K562 (cell line): ENCODE results near the gene UNKL. TPM values are rescaled to one million over a fixed set of nuclear protein-coding genes. Genes with fewer than 3 reads are reported as not detected.

Experiments used
- ATAC-seq: fragments of 200-7000 bp; cut with Tn5 transposase; 3 replicates; pipeline ENCODE4 v1.9.1; 2020; ENCODE audit warnings: moderate library complexity
- BruUV-seq: library from RNA; stranded (reverse); fragments of 400-500 nt; replicated peaks from 2 replicates; lab custom pipeline; 2021; lab: Mats Ljungman, UMichigan
- CTCF ChIA-PET: fragments of 300-600 bp; formaldehyde crosslinking; extraction: SDS; loops from one replicate; lab custom pipeline; 2021; ENCODE audit warnings: low intra/inter-chr PET ratio; lab: Yijun Ruan, JAX
- POLR2A ChIA-PET: fragments of 300-600, 350-650 bp; sonication (Branson Sonifier 250); formaldehyde crosslinking; extraction: SDS; loops from one replicate; lab custom pipeline; 2021; ENCODE audit warnings: antibody characterized with exemption, inconsistent platforms; lab: Yijun Ruan, JAX
- DNase-seq, 4 experiments: peaks; one replicate each; pipeline versions ENCODE4 v3.0.0 to v3.0.0-alpha.2; 2011 to 2018; ENCODE audit warnings: low spot score in 3 of 4, mixed read lengths in 3 of 4; ENCODE audit errors: extremely low read depth in 1 of 4
- FAIRE-seq: peaks from 2 replicates; lab custom pipeline; 2011; peaks lifted over from hg19 to GRCh38; lab: Jason Lieb, UNC
- H2AFZ ChIP-seq: 2 replicates; pipeline ENCODE4 v1.6.0; 2011; ENCODE audit warnings: low read depth, low read length, control low read depth, inconsistent platforms
- H3K27ac ChIP-seq: fragments of 200-600 bp; 3 replicates; pipeline ENCODE4 v1.8.0; 2011; ENCODE audit warnings: low read depth, mild to moderate bottlenecking, control low read depth, inconsistent platforms, low read length, moderate library complexity, mixed read lengths; ENCODE audit errors: extremely low read depth
- H3K27me3 ChIP-seq, 2 experiments: fragments of 300-600 bp in 1 of 2; 2 replicates in 1 of 2; 3 replicates in 1 of 2; pipeline versions ENCODE4 v1.6.0 to v1.8.0; 2011; ENCODE audit warnings: inconsistent platforms in 2 of 2, low read length in 2 of 2, mild to moderate bottlenecking in 1 of 2, mixed read lengths in 1 of 2, moderate library complexity in 1 of 2; ENCODE audit not compliant: control insufficient read depth in 2 of 2, insufficient read depth in 2 of 2
- H3K36me3 ChIP-seq: fragments of 300-600 bp; 3 replicates; pipeline ENCODE4 v1.8.0; 2011; ENCODE audit warnings: mild to moderate bottlenecking, low read length, inconsistent platforms; ENCODE audit not compliant: control insufficient read depth, insufficient read depth
- H3K4me1 ChIP-seq, 2 experiments: fragments of 200-600 bp in 1 of 2; replicated peaks in 1 of 2; 2 replicates in 1 of 2; 3 replicates in 1 of 2; pipeline versions ENCODE4 v1.5.1 to v1.8.0; 2011; ENCODE audit warnings: inconsistent platforms in 2 of 2, low read length in 2 of 2, mild to moderate bottlenecking in 1 of 2, mixed read lengths in 1 of 2, moderate library complexity in 1 of 2; ENCODE audit not compliant: control insufficient read depth in 2 of 2, insufficient read depth in 2 of 2
- H3K4me2 ChIP-seq: 2 replicates; pipeline ENCODE4 v1.6.1; 2011; ENCODE audit warnings: low read length, control low read depth, inconsistent platforms, mixed read lengths; ENCODE audit not compliant: insufficient read depth
- H3K4me3 ChIP-seq: fragments of 200-600 bp; sonication (generic), shearing (Covaris generic); 2 replicates; pipeline ENCODE4 v1.5.1; 2016; ENCODE audit warnings: control low read depth, inconsistent platforms
- H3K79me2 ChIP-seq: fragments of 200-600 bp; 3 replicates; pipeline ENCODE4 v1.8.0; 2011; ENCODE audit warnings: low read length, inconsistent platforms; ENCODE audit not compliant: control insufficient read depth, insufficient read depth
- H3K9ac ChIP-seq, 2 experiments: 2 replicates each; pipeline versions ENCODE4 v1.6.0 to v1.6.1; 2011; ENCODE audit warnings: low read depth in 2 of 2, low read length in 2 of 2, control low read depth in 1 of 2, inconsistent platforms in 1 of 2, mild to moderate bottlenecking in 1 of 2, mixed read lengths in 1 of 2; ENCODE audit not compliant: insufficient read depth in 1 of 2
- H3K9me1 ChIP-seq: one replicate; pipeline ENCODE4 v1.6.0; 2011; ENCODE audit warnings: inconsistent platforms, mild to moderate bottlenecking, low read length, moderate library complexity; ENCODE audit not compliant: control insufficient read depth, insufficient read depth
- H3K9me3 ChIP-seq: replicated peaks from 2 replicates; pipeline ENCODE4 v1.5.1; 2011; ENCODE audit warnings: low read depth, low read length, inconsistent platforms; ENCODE audit not compliant: control insufficient read depth, insufficient read depth
- H4K20me1 ChIP-seq: replicated peaks from 2 replicates; pipeline ENCODE4 v1.6.1; 2011; ENCODE audit warnings: low read length, inconsistent platforms, mixed read lengths; ENCODE audit not compliant: control insufficient read depth, insufficient read depth
- ARID4B ChIP-seq: sonication (generic); formaldehyde crosslinking; IDR thresholded peaks from 2 replicates; pipeline ENCODE4 v1.8.0; 2022; ENCODE audit warnings: mild to moderate bottlenecking, missing genetic modification reagents
- CBX5 ChIP-seq: IDR thresholded peaks from 2 replicates; pipeline ENCODE4 v1.6.1; 2014; ENCODE audit warnings: low read depth, borderline replicate concordance
- ESRRA ChIP-seq: fragments of 450-650 bp; IDR thresholded peaks from 2 replicates; pipeline ENCODE4 v1.6.1; 2014; ENCODE audit warnings: low read depth, mild to moderate bottlenecking, moderate library complexity, borderline replicate concordance
- GATAD2A ChIP-seq: fragments of 450-650 bp; IDR thresholded peaks from 2 replicates; pipeline ENCODE4 v1.6.1; 2017
- GTF2E2 ChIP-seq: fragments of 200-800 bp; sonication (Bioruptor generic); IDR thresholded peaks from 2 replicates; pipeline ENCODE4 v1.6.1; 2016; ENCODE audit warnings: missing genetic modification characterization, missing compliant biosample characterization
- HCFC1 ChIP-seq: IDR thresholded peaks from 2 replicates; pipeline ENCODE4 v1.6.1; 2012; ENCODE audit warnings: low read depth, low read length, improper control_type of control experiment
- MTA2 ChIP-seq: fragments of 450-650 bp; IDR thresholded peaks from 2 replicates; pipeline ENCODE4 v1.6.1; 2016; ENCODE audit warnings: low read depth
- NR2C2 ChIP-seq, 2 experiments: fragments of 200-800 bp in 1 of 2; sonication (Bioruptor generic) in 1 of 2; sonication (generic) in 1 of 2; formaldehyde crosslinking in 1 of 2; IDR thresholded peaks; 2 replicates each; pipeline versions ENCODE4 v1.6.1 to v1.8.0; 2016 to 2022; ENCODE audit warnings: mild to moderate bottlenecking in 1 of 2, missing compliant biosample characterization in 1 of 2, missing genetic modification characterization in 1 of 2, missing genetic modification reagents in 1 of 2
- SMARCA4 ChIP-seq: fragments of 450-650 bp; IDR thresholded peaks from 2 replicates; pipeline ENCODE4 v1.6.1; 2016
- ZNF239 ChIP-seq: fragments of 250-450 bp; sonication (Bioruptor Pico); IDR thresholded peaks from 2 replicates; pipeline ENCODE4 v1.4.0; 2020; ENCODE audit warnings: mild to moderate bottlenecking
- ZNF561 ChIP-seq: fragments of 450-650 bp; formaldehyde crosslinking; conservative IDR thresholded peaks from 2 replicates; pipeline ENCODE4 v1.4.0; 2020; ENCODE audit warnings: mild to moderate bottlenecking, moderate library complexity
- ZNF668 ChIP-seq: fragments of 250-450 bp; sonication (Bioruptor Pico); IDR thresholded peaks from 2 replicates; pipeline ENCODE4 v1.8.0; 2022; ENCODE audit warnings: mild to moderate bottlenecking, inconsistent platforms
- ZNF830 ChIP-seq: fragments of 250-450 bp; sonication (Bioruptor Pico); IDR thresholded peaks from 2 replicates; pipeline ENCODE4 v1.5.0; 2021; ENCODE audit warnings: mild to moderate bottlenecking
- WGBS: fragments of 100-300 bp; shearing (Covaris generic); methylation state at CpG from one replicate; pipeline ENCODE4 v1.1.6; 2016; ENCODE audit warnings: low coverage, mixed read lengths; ENCODE audit not compliant: insufficient coverage; ENCODE audit errors: missing lambda C conversion rate; 5-methylcytosine and 5-hydroxymethylcytosine counted together
- in situ Hi-C: fragments of 300-500 bp; cut with MboI; formaldehyde crosslinking; loops from 4 replicates; pipeline ENCODE4 v1.15.0; 2018; ENCODE audit warnings: inconsistent platforms, mixed read lengths
- intact Hi-C: fragments of 100-400 bp; cut with micrococcal nuclease; formaldehyde crosslinking; loops from 2 replicates; pipeline ENCODE4 v1.14.2; 2022
- polyA plus RNA-seq, 8 experiments: library from polyadenylated mRNA; depleted of rRNA in 4 of 8; stranded (reverse) in 5 of 8; unstranded in 3 of 8; fragments of >200 nt; fragmentation: Nextera tagmentation in 2 of 8; fragmentation: Illumina TruSeq in 1 of 8; extraction: Ambion mirVana in 2 of 8; extraction: Trizol in 1 of 8; gene quantifications; 2 replicates each; pipeline versions ENCODE4 v1.2.1 to v1.2.3, GENCODE V29; 2011 to 2014; ENCODE audit warnings: inconsistent platforms in 1 of 8, missing spikeins in 1 of 8
- total RNA-seq, 7 experiments: library from RNA; depleted of rRNA in 6 of 7; stranded (reverse); fragments of >200 nt in 6 of 7; fragmentation: Illumina TruSeq in 2 of 7; extraction: Trizol in 2 of 7; gene quantifications; 2 replicates each; pipeline versions ENCODE4 v1.2.1 to v1.2.3, GENCODE V29; 2011 to 2021; ENCODE audit warnings: low replicate concordance in 1 of 7
- TF ChIP-seq, protein P1 (sequence below): IDR thresholded peaks from 2 replicates; pipeline ENCODE4 v1.6.1; 2011; ENCODE audit warnings: borderline replicate concordance, low read depth, mild to moderate bottlenecking, moderate library complexity, low read length; ENCODE audit not compliant: insufficient read depth, poor library complexity, severe bottlenecking

UNKL gene
- total and polyA plus RNA-seq, 9 of the 15 experiments (the other 6 are each of a cell fraction or from before 2014, with no cell fraction given): 0.37 to 30.2 (median 5.1) TPM

DNA sequence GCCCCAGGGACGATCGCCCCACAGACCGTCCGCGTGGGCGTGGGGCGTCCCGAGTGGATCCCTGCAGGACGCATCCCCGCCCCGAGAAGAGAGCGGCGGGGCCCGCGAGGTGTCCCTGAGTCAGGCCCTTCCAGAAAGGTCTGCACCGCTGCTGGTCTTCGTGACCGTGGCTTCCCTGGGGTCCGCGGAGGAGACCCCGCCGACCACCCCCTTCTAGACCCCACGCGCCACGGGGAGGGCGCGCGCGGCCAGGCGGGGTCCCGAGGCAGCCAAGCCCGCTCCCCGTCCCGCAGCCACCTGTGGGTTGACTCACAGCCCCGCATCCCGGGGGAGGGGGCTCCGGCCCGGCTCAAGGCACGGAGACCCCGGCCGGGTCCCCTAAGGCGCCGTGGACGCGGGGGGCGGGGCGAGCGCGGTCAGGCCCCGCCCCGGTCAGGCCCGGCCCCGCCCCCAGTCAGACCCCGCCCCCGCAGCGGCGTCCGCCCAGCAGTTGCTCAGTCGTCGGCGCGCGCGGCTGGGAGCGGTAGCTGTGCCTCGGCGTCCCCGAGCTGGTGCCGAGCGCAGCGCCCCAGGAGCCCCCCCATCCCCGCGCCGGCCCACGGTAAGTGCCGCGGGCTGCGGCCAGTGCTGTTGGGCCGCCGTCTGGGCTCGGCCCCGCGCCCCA is 81.2 kb downstream of the UNKL start, which contains the start of gene BAIAP3:
Gene BAIAP3 (plus strand): TSS at position 497 of the 664 bp plus-strand sequence. CDS start 4,905 bp downstream, outside the sequence.
- Histone ChIP-seq H2AFZ (peak within 1 kb of the TSS; percentile 80), H4K20me1 (0 out of 2 replicates have a peak, but pooled peaks cover 9% of the 10 kb centered on the region), H3K27me3 (peaks cover 6 to 19% of the 10 kb centered on the region in 2 experiments; a peak in 3 of 5 replicates), H3K4me2 (peak within 1 kb of the TSS; percentile 66), H3K36me3 (no peaks in the 10 kb centered on the region), H3K4me3 (peak within 1 kb of the TSS; percentile 51), H3K9me1 (no peaks in the 10 kb centered on the region), H3K4me1 (peaks cover 17 to 78% of the 10 kb centered on the region in 2 experiments), H3K9me3 (0 out of 2 replicates have a peak, but pooled peaks cover 4% of the 10 kb centered on the region), H3K9ac (peak within 1 kb of the TSS; percentile 30 to 85; a peak in 3 of 4 replicates), H3K79me2 (no peaks in the 10 kb centered on the region), H3K27ac (peak within 1 kb of the TSS; percentile 90; the same call in 1 of the 3 replicates)
- in situ Hi-C loops: no loop called here
- WGBS: under 1% methylated on average over 23 of the region's 83 CpGs
- intact Hi-C loops: no loop called here
- BruUV-seq: no TSS peak
- ChIA-PET CTCF (no interaction called here), POLR2A (no interaction called here)
- FAIRE-seq: no peak
- ATAC-seq: peak; percentile 83
- DNase-seq: peak; percentile 74 to 90 (median 88)
- TF ChIP-seq, protein P1, sequence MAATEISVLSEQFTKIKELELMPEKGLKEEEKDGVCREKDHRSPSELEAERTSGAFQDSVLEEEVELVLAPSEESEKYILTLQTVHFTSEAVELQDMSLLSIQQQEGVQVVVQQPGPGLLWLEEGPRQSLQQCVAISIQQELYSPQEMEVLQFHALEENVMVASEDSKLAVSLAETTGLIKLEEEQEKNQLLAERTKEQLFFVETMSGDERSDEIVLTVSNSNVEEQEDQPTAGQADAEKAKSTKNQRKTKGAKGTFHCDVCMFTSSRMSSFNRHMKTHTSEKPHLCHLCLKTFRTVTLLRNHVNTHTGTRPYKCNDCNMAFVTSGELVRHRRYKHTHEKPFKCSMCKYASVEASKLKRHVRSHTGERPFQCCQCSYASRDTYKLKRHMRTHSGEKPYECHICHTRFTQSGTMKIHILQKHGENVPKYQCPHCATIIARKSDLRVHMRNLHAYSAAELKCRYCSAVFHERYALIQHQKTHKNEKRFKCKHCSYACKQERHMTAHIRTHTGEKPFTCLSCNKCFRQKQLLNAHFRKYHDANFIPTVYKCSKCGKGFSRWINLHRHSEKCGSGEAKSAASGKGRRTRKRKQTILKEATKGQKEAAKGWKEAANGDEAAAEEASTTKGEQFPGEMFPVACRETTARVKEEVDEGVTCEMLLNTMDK: no peak
- TF ChIP-seq SMARCA4: no peak
- no peak for TF ChIP-seq ZNF239
- no peak for TF ChIP-seq ZNF830 (CRISPR knock-in tag)
- TF ChIP-seq ESRRA: no peak
- 0 out of 2 replicates have a peak, but pooled peaks have one; percentile 59 for TF ChIP-seq GATAD2A
- TF ChIP-seq ZNF561 (CRISPR knock-in tag): no peak
- no peak for TF ChIP-seq ARID4B (CRISPR knock-in tag)
- TF ChIP-seq MTA2: no peak
- no peak for TF ChIP-seq NR2C2 (CRISPR knock-in tag; IDR thresholded peaks at IDR 0.05)
- no peak for TF ChIP-seq NR2C2 (tag; IDR thresholded peaks at IDR 0.05)
- no peak for TF ChIP-seq ZNF668 (CRISPR knock-in tag)
- no peak for TF ChIP-seq GTF2E2 (tag)
- no peak for TF ChIP-seq CBX5
- no peak; the same call in 1 of the 2 replicates for TF ChIP-seq HCFC1
